NB4 (cell line): Measurements from ENCODE around the gene STARD13.

Experiments used
- CTCF ChIP-seq: IDR thresholded peaks from one replicate; pipeline ENCODE4 v1.5.1; 2012; ENCODE audit warnings: low read depth, low read length
- MAX ChIP-seq: IDR thresholded peaks from 2 replicates; pipeline ENCODE4 v1.6.1; 2011; ENCODE audit warnings: low read depth, low read length
- MYC ChIP-seq: IDR thresholded peaks from 2 replicates; pipeline ENCODE4 v1.6.1; 2011; ENCODE audit warnings: low read depth, low read length
- POLR2A ChIP-seq: IDR thresholded peaks from 2 replicates; pipeline ENCODE4 v1.6.1; 2011; ENCODE audit warnings: mild to moderate bottlenecking; ENCODE audit not compliant: insufficient read length; ENCODE audit errors: extremely low read depth

GRCh38 chr13:33112766-33113165, 172.8 kb downstream of the STARD13 start:
- no peak for TF ChIP-seq POLR2A
- TF ChIP-seq MYC, result no peak
- no peak for TF ChIP-seq CTCF
- no peak for TF ChIP-seq MAX
